Stimulated activated CD4-positive, alpha-beta T cell treated with anti-CD3 and anti-CD28 coated beads, Interleukin-4, amount 100 ng/mL, for 4 hours (primary cell): ENCODE measurements around the gene TWNK.

Experiments used
- DNase-seq, 2 experiments: peaks; one replicate each; pipeline ENCODE4 v3.0.0-alpha.2; 2020

The TWNK gene

GRCh38 chr10:100986952-100987684 lies at the start of gene TWNK, which contains the start of gene MRPL43:
Gene TWNK, plus strand, starts transcription at chr10:100987543. Its CDS starts 668 bp downstream, at chr10:100988211.
Gene MRPL43, minus strand, starts transcription at chr10:100987497. Its CDS starts 54 bp downstream, at chr10:100987443.
- DNase-seq, result peak; percentile 81 to 83

- no peak for DNase-seq
Measured at GRCh38 chr10:100939763-100940344, 47.5 kb upstream of the TWNK start.

GRCh38 chr10:100942229-100942628 lies 45.1 kb upstream of the TWNK start:
- DNase-seq, result no peak

- no peak for DNase-seq
Measured at GRCh38 chr10:100943508-100943907, 43.8 kb upstream of the TWNK start.

GRCh38 chr10:100945754-100946153 lies 41.6 kb upstream of the TWNK start:
- DNase-seq, result no peak

- no peak for DNase-seq
Measured at GRCh38 chr10:100948916-100949315, 38.4 kb upstream of the TWNK start.

GRCh38 chr10:100960251-100960650 lies 27.1 kb upstream of the TWNK start:
- DNase-seq, result no peak

- DNase-seq, result no peak
Measured at GRCh38 chr10:100962351-100963080, 24.8 kb upstream of the TWNK start.

- DNase-seq, result no peak
Measured at GRCh38 chr10:100963826-100964225, 23.5 kb upstream of the TWNK start.

GRCh38 chr10:100965820-100966219 lies 21.5 kb upstream of the TWNK start:
- DNase-seq, result no peak

GRCh38 chr10:100966887-100967286 lies 20.5 kb upstream of the TWNK start:
- DNase-seq, result no peak

- no peak for DNase-seq
Measured at GRCh38 chr10:100967332-100967731, 20.0 kb upstream of the TWNK start.

GRCh38 chr10:100968062-100968736 lies 19.1 kb upstream of the TWNK start:
- no peak for DNase-seq

- DNase-seq, result no peak
Measured at GRCh38 chr10:100968863-100969186, 18.5 kb upstream of the TWNK start.

GRCh38 chr10:100969187-100970075 lies 17.9 kb upstream of the TWNK start, which contains the start of gene SEMA4G:
Gene SEMA4G, plus strand, starts transcription at chr10:100969504. Its CDS starts 3,409 bp downstream, at chr10:100972913.
- peak; percentile 11 to 42 for DNase-seq

- DNase-seq, result peak in 1 of 2 experiments; percentile 18
Measured at GRCh38 chr10:100970076-100970913, 17.0 kb upstream of the TWNK start.

- DNase-seq, result no peak
Measured at GRCh38 chr10:100970914-100971811, 16.2 kb upstream of the TWNK start.

GRCh38 chr10:100972115-100972903 lies 15.0 kb upstream of the TWNK start:
- no peak for DNase-seq

GRCh38 chr10:100972904-100973535 lies 14.3 kb upstream of the TWNK start:
- DNase-seq, result no peak
